Colon (tissue), 2 donors: ENCODE results near the gene ANKRD6.
"Not testable (repeated sequence)": the region's sequence is repeated elsewhere in the genome, so short reads cannot be mapped to it uniquely, and the experiment has no call there.

Source experiments
- FAIRE-seq: peaks from 2 replicates; lab custom pipeline; 2012; peaks lifted over from hg19 to GRCh38; lab: Jason Lieb, UNC
- donor health status: control.
- donor health status: control.

Gene ANKRD6

GRCh38 chr6:89432875-89433251 is at the start of gene ANKRD6:
Gene ANKRD6 (plus strand): TSS chr6:89433152. CDS start chr6:89566977, 133,825 bp downstream.
- FAIRE-seq: no peak

GRCh38 chr6:89385156-89385667 is 47.7 kb upstream of the ANKRD6 start:
- no peak for FAIRE-seq

- no peak for FAIRE-seq
Observed at GRCh38 chr6:89385846-89386245, 47.1 kb upstream of the ANKRD6 start.

- no peak for FAIRE-seq
Observed at GRCh38 chr6:89386917-89387491, 45.9 kb upstream of the ANKRD6 start.

GRCh38 chr6:89387516-89388201 is 45.3 kb upstream of the ANKRD6 start:
- no peak for FAIRE-seq

GRCh38 chr6:89388846-89389245 is 44.1 kb upstream of the ANKRD6 start:
- FAIRE-seq: no peak

GRCh38 chr6:89392823-89393222 is 40.1 kb upstream of the ANKRD6 start:
- FAIRE-seq: no peak

- no peak for FAIRE-seq
Observed at GRCh38 chr6:89393659-89394058, 39.3 kb upstream of the ANKRD6 start.

GRCh38 chr6:89397884-89398283 is 35.1 kb upstream of the ANKRD6 start:
- not testable (repeated sequence) for FAIRE-seq

- FAIRE-seq: no peak
Observed at GRCh38 chr6:89398762-89399525, 34.0 kb upstream of the ANKRD6 start.

GRCh38 chr6:89400050-89400449 is 32.9 kb upstream of the ANKRD6 start:
- FAIRE-seq: no peak

- FAIRE-seq: no peak
Observed at GRCh38 chr6:89400912-89401399, 32.0 kb upstream of the ANKRD6 start.

GRCh38 chr6:89402776-89403175 is 30.2 kb upstream of the ANKRD6 start:
- FAIRE-seq: no peak

GRCh38 chr6:89404512-89404911 is 28.4 kb upstream of the ANKRD6 start:
- FAIRE-seq: no peak

GRCh38 chr6:89406141-89406540 is 26.8 kb upstream of the ANKRD6 start:
- FAIRE-seq: no peak

GRCh38 chr6:89409461-89410035 is 23.4 kb upstream of the ANKRD6 start:
- no peak for FAIRE-seq

GRCh38 chr6:89410231-89410761 is 22.7 kb upstream of the ANKRD6 start:
- no peak for FAIRE-seq

- no peak for FAIRE-seq
Observed at GRCh38 chr6:89410788-89411144, 22.2 kb upstream of the ANKRD6 start.

- FAIRE-seq: no peak
Observed at GRCh38 chr6:89411145-89412070, 21.5 kb upstream of the ANKRD6 start.

GRCh38 chr6:89412071-89413005 is 20.6 kb upstream of the ANKRD6 start, which contains the start of gene RRAGD:
Gene RRAGD (minus strand): TSS chr6:89412273. CDS start chr6:89411993, 280 bp downstream.
- no peak for FAIRE-seq
